Nephron progenitor cell (in vitro differentiated cells): Measurements from ENCODE around the gene SLC38A10.
A peak's percentile ranks its signal among the peaks of the same experiment; 100 is the strongest.

Experiments
- DNase-seq: peaks from one replicate; pipeline ENCODE4 v3.0.0; 2021
- H3K27ac Mint-ChIP-seq: 2 replicates; pipeline ENCODE4 v1.8.0; 2021; ENCODE audit warnings: mild to moderate bottlenecking, moderate library complexity, mixed read lengths
- H3K27me3 Mint-ChIP-seq: 2 replicates; pipeline ENCODE4 v1.8.0; 2021; ENCODE audit warnings: mild to moderate bottlenecking, low read depth, mixed read lengths; ENCODE audit not compliant: poor library complexity
- H3K36me3 Mint-ChIP-seq: 2 replicates; pipeline ENCODE4 v1.8.0; 2021; ENCODE audit warnings: low read depth, mixed read lengths
- H3K4me1 Mint-ChIP-seq: 2 replicates; pipeline ENCODE4 v1.8.0; 2021; ENCODE audit warnings: mixed read lengths
- H3K4me3 Mint-ChIP-seq: 2 replicates; pipeline ENCODE4 v1.8.0; 2021; ENCODE audit warnings: mild to moderate bottlenecking, moderate library complexity, mixed read lengths
- H3K9me3 Mint-ChIP-seq: 2 replicates; pipeline ENCODE4 v1.8.0; 2021; ENCODE audit warnings: mild to moderate bottlenecking, moderate library complexity, mixed read lengths
- CTCF ChIP-seq: fragments of 200-600 bp; sonication (generic); IDR thresholded peaks from 2 replicates; pipeline ENCODE4 v1.5.0; 2021; ENCODE audit warnings: antibody characterized with exemption

Gene SLC38A10

GRCh38 chr17:81303385-81303784 is 8.3 kb upstream of the SLC38A10 start:
- H3K4me3 Mint-ChIP-seq, result no peak overlapping the region
- no peak overlapping the region for H3K27ac Mint-ChIP-seq
- H3K27me3 Mint-ChIP-seq, result peaks cover 6% of the 10 kb centered on the region
- no peaks in the 10 kb centered on the region for H3K9me3 Mint-ChIP-seq
- DNase-seq, result no peak
- no peak for TF ChIP-seq CTCF
- H3K36me3 Mint-ChIP-seq, result no peaks in the 10 kb centered on the region
- peaks cover 50% of the 10 kb centered on the region for H3K4me1 Mint-ChIP-seq

DNA sequence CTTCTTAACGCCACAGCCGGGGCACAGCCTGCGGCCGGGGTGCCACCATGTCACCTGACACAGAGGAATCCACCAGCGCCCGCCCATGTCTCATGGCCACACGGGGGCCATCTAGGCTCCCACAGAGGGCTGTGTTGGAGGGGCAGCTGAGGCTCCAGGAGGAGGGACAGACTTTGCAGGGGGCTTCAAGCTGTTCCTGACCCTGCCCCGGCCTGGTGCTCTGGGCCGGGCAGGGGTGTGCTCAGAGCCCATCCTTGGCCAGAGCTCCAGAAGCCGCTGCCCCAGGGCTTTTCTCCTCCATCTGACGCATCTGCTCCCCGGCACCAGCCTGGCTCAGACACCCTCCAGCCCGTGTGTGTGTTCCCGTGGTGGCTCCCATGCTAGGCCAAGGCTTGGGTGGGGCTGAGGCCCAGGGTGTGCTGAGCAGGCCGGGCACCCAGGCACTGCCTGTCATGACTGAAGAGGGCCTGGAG is 7.8 kb upstream of the SLC38A10 start:
- H3K9me3 Mint-ChIP-seq, result no peaks in the 10 kb centered on the region
- TF ChIP-seq CTCF, result peak; percentile 10
- H3K36me3 Mint-ChIP-seq, result no peaks in the 10 kb centered on the region
- DNase-seq, result peak; percentile 54
- no peak overlapping the region for H3K4me3 Mint-ChIP-seq
- no peak overlapping the region for H3K27ac Mint-ChIP-seq
- peaks cover 10% of the 10 kb centered on the region for H3K27me3 Mint-ChIP-seq
- H3K4me1 Mint-ChIP-seq, result peaks cover 49% of the 10 kb centered on the region

- no peak overlapping the region for H3K4me3 Mint-ChIP-seq
- peaks cover 10% of the 10 kb centered on the region for H3K27me3 Mint-ChIP-seq
- no peaks in the 10 kb centered on the region for H3K36me3 Mint-ChIP-seq
- no peak overlapping the region for H3K27ac Mint-ChIP-seq
- peaks cover 46% of the 10 kb centered on the region for H3K4me1 Mint-ChIP-seq
- no peaks in the 10 kb centered on the region for H3K9me3 Mint-ChIP-seq
- DNase-seq, result no peak
- no peak for TF ChIP-seq CTCF
Observed at GRCh38 chr17:81302324-81302723, 7.2 kb upstream of the SLC38A10 start.

GRCh38 chr17:81301195-81302144 is 6.4 kb upstream of the SLC38A10 start:
- Mint-ChIP-seq H3K36me3 (no peaks in the 10 kb centered on the region), H3K27ac (no peak overlapping the region), H3K27me3 (peaks cover 13% of the 10 kb centered on the region), H3K9me3 (no peaks in the 10 kb centered on the region), H3K4me3 (no peak overlapping the region), H3K4me1 (peaks cover 43% of the 10 kb centered on the region)
- no peak for TF ChIP-seq CTCF
- no peak for DNase-seq

DNA sequence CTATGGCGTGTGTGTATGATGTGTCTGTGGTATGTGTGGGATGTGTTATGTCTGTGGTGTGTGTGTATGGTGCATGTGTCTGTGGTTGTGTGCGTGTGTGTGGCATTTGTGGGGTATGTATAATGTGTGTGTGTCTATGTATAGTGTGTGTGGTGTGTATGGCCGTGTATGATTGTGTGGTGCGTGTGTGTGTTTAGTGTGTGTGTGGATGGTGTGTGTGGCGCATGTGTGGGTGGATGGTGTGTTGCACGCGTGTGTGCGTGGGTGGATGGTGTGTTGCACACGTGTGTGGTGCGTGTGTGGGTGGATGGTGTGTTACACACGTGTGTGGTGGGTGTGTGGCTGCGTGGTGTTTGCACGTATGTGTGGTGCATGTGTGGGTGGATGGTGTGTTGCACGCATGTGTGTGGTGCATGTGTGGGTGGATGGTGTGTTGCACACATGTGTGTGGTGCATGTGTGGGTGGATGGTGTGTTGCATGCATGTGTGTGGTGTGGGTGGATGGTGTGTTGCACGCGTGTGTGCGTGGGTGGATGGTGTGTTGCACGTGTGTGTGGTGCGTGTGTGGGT is 5.6 kb upstream of the SLC38A10 start:
- no peak for TF ChIP-seq CTCF
- H3K4me1 Mint-ChIP-seq, result peaks cover 45% of the 10 kb centered on the region
- H3K27ac Mint-ChIP-seq, result no peak overlapping the region

More for the DNA sequence above, 5.6 kb upstream of the SLC38A10 start:
- Mint-ChIP-seq H3K4me3 (no peak overlapping the region), H3K36me3 (no peaks in the 10 kb centered on the region), H3K27me3 (peaks cover 18% of the 10 kb centered on the region), H3K9me3 (no peaks in the 10 kb centered on the region)
- no peak for DNase-seq
